PC-9 (cell line): ENCODE data around the gene PRR32. TPM values are rescaled to one million over a fixed set of nuclear protein-coding genes. Genes with fewer than 3 reads are reported as not detected.

Experiments used
- Bru-seq: library from RNA; stranded (reverse); fragments of 400-500 nt; gene quantifications from one replicate; lab custom pipeline; 2021; lab: Mats Ljungman, UMichigan
- BruChase-seq, 2 experiments: library from RNA; stranded (reverse); fragments of 400-500 nt; gene quantifications; one replicate each; lab custom pipeline; 2021; lab: Mats Ljungman, UMichigan
- BruUV-seq: library from RNA; stranded (reverse); fragments of 400-500 nt; replicated peaks from 2 replicates; lab custom pipeline; 2021; lab: Mats Ljungman, UMichigan
- CTCF ChIA-PET: fragments of 300-600 bp; sonication (Branson Sonifier 250); formaldehyde crosslinking; loops from one replicate; lab custom pipeline; 2022; ENCODE audit warnings: antibody characterized with exemption; lab: Charles Lee
- POLR2A ChIA-PET: fragments of 300-600 bp; sonication (Branson Sonifier 250); formaldehyde crosslinking; loops from one replicate; lab custom pipeline; 2022; ENCODE audit warnings: antibody characterized with exemption; ENCODE audit not compliant: unreplicated experiment; lab: Charles Lee
- DNase-seq, 2 experiments: peaks; one replicate each; pipeline versions ENCODE4 v3.0.0 to v3.0.0-alpha.2; 2015 to 2022; ENCODE audit warnings: mixed read lengths in 1 of 2
- H2AFZ ChIP-seq: fragments of 200-600 bp; sonication (generic); 2 replicates; pipeline ENCODE4 v1.8.1; 2017; ENCODE audit warnings: antibody characterized with exemption
- H3F3A ChIP-seq: fragments of 200-600 bp; sonication (generic); 2 replicates; pipeline ENCODE4 v1.8.1; 2017; ENCODE audit warnings: antibody characterized with exemption, mild to moderate bottlenecking, low read depth; ENCODE audit not compliant: insufficient read depth
- H3K27ac ChIP-seq: fragments of 200-600 bp; sonication (generic); 2 replicates; pipeline ENCODE4 v1.6.1; 2016; ENCODE audit warnings: mixed run types
- H3K27me3 ChIP-seq: fragments of 200-600 bp; sonication (generic); 2 replicates; pipeline ENCODE4 v1.6.1; 2016; ENCODE audit warnings: low read depth, mixed run types; ENCODE audit not compliant: insufficient read depth
- H3K36me3 ChIP-seq: fragments of 200-600 bp; sonication (generic); 2 replicates; pipeline ENCODE4 v1.6.1; 2016; ENCODE audit warnings: low read depth, mixed run types
- H3K4me1 ChIP-seq: fragments of 200-600 bp; sonication (generic); replicated peaks from 2 replicates; pipeline ENCODE4 v1.6.1; 2016; ENCODE audit warnings: mixed run types; ENCODE audit not compliant: insufficient read depth
- H3K4me2 ChIP-seq: fragments of 200-600 bp; sonication (generic); 2 replicates; pipeline ENCODE4 v1.6.1; 2017; ENCODE audit warnings: mixed run types
- H3K4me3 ChIP-seq: fragments of 200-600 bp; sonication (generic); 2 replicates; pipeline ENCODE4 v1.6.1; 2016; ENCODE audit warnings: mixed run types
- H3K79me2 ChIP-seq: fragments of 200-600 bp; sonication (generic); 2 replicates; pipeline ENCODE4 v1.6.1; 2017; ENCODE audit warnings: low read depth, mixed run types
- H3K9me2 ChIP-seq: fragments of 200-600 bp; sonication (generic); 2 replicates; pipeline ENCODE4 v1.8.1; 2017; ENCODE audit warnings: mild to moderate bottlenecking; ENCODE audit not compliant: insufficient read depth
- H3K9me3 ChIP-seq: fragments of 200-600 bp; sonication (generic); 2 replicates; pipeline ENCODE4 v1.8.1; 2016; ENCODE audit warnings: low read depth; ENCODE audit not compliant: insufficient read depth
- H4K20me1 ChIP-seq: fragments of 200-600 bp; sonication (generic); 2 replicates; pipeline ENCODE4 v1.8.1; 2017; ENCODE audit not compliant: insufficient read depth
- CTCF ChIP-seq: fragments of 200-600 bp; sonication (generic); conservative IDR thresholded peaks from 2 replicates; pipeline ENCODE4 v1.6.1; 2017; ENCODE audit warnings: mixed run types, antibody characterized with exemption, mild to moderate bottlenecking, moderate library complexity
- EZH2 ChIP-seq: fragments of 200-600 bp; sonication (generic); IDR thresholded peaks from 2 replicates; pipeline ENCODE4 v1.8.0; 2017; ENCODE audit warnings: antibody characterized with exemption, low read depth
- intact Hi-C: fragments of 100-400 bp; cut with micrococcal nuclease; formaldehyde crosslinking; loops from one replicate; pipeline ENCODE4 v1.10.0; 2022; ENCODE audit not compliant: unreplicated experiment
- long read RNA-seq: library from polyadenylated mRNA; stranded (forward); transcript quantifications from one replicate; pipeline ENCODE4 v2.0.0, GENCODE V29; 2022
- total RNA-seq: library from RNA; stranded (reverse); gene quantifications from 2 replicates; pipeline ENCODE4 v1.2.3, GENCODE V29; 2021

Gene PRR32
- not detected in 2 replicates for total RNA-seq
- not detected for Bru-seq, nascent RNA
- BruChase-seq, experiment 1, labeled RNA remaining after a 2-hour chase, result not detected
- not detected for BruChase-seq, experiment 2, labeled RNA remaining after a 6-hour chase
- long read RNA-seq, result 0 reads

GRCh38 chrX:126819429-126819828 lies at the start of gene PRR32:
Gene PRR32, plus strand, starts transcription at chrX:126819729. Its CDS starts 115 bp downstream, at chrX:126819844.
- H3K27me3 ChIP-seq, result no peaks in the 10 kb centered on the region
- H3F3A ChIP-seq, result no peaks in the 10 kb centered on the region
- H3K36me3 ChIP-seq, result no peaks in the 10 kb centered on the region
- H3K4me2 ChIP-seq, result no peak within 1 kb of the TSS
- intact Hi-C loops, result no loop called here
- H3K9me2 ChIP-seq, result no peaks in the 10 kb centered on the region
- H2AFZ ChIP-seq, result no peak within 1 kb of the TSS
- H3K27ac ChIP-seq, result no peak within 1 kb of the TSS
- no peaks in the 10 kb centered on the region for H3K4me1 ChIP-seq
- no peak for DNase-seq
- TF ChIP-seq EZH2 (no peak), CTCF (no peak)
- BruUV-seq, result no TSS peak
- CTCF ChIA-PET, result no interaction called here
- no peaks in the 10 kb centered on the region for H3K9me3 ChIP-seq
- POLR2A ChIA-PET, result no interaction called here
- no peak within 1 kb of the TSS for H3K4me3 ChIP-seq
- no peaks in the 10 kb centered on the region for H3K79me2 ChIP-seq
- no peaks in the 10 kb centered on the region for H4K20me1 ChIP-seq

GRCh38 chrX:126770179-126770578 lies 49.4 kb upstream of the PRR32 start:
- peak in 1 of 2 experiments; percentile 11 for DNase-seq
- no peak overlapping the region for H3K4me3 ChIP-seq
- no peak overlapping the region for H3K4me2 ChIP-seq
- H3K4me1 ChIP-seq, result no peaks in the 10 kb centered on the region
- H3K9me2 ChIP-seq, result no peaks in the 10 kb centered on the region
- TF ChIP-seq EZH2 (no peak), CTCF (peak; percentile 95)
- H3F3A ChIP-seq, result no peaks in the 10 kb centered on the region
- ChIA-PET CTCF (no interaction called here), POLR2A (no interaction called here)
- no peaks in the 10 kb centered on the region for H3K27me3 ChIP-seq
- H4K20me1 ChIP-seq, result no peaks in the 10 kb centered on the region
- H3K9me3 ChIP-seq, result no peaks in the 10 kb centered on the region
- no peak overlapping the region for H3K27ac ChIP-seq
- BruUV-seq, result no TSS peak
- no peak overlapping the region for H2AFZ ChIP-seq
- no peaks in the 10 kb centered on the region for H3K36me3 ChIP-seq
- H3K79me2 ChIP-seq, result no peaks in the 10 kb centered on the region
- intact Hi-C loops, result no loop called here

GRCh38 chrX:126785539-126785938 lies 34.0 kb upstream of the PRR32 start:
- ChIA-PET POLR2A (no interaction called here), CTCF (no interaction called here)
- Histone ChIP-seq H3K4me2 (no peak overlapping the region), H2AFZ (no peak overlapping the region), H3K27ac (no peak overlapping the region), H3K4me1 (no peaks in the 10 kb centered on the region), H3K9me3 (no peaks in the 10 kb centered on the region), H3K27me3 (no peaks in the 10 kb centered on the region), H3K9me2 (no peaks in the 10 kb centered on the region), H4K20me1 (no peaks in the 10 kb centered on the region), H3K36me3 (no peaks in the 10 kb centered on the region), H3K79me2 (no peaks in the 10 kb centered on the region), H3F3A (no peaks in the 10 kb centered on the region), H3K4me3 (no peak overlapping the region)
- DNase-seq, result no peak
- TF ChIP-seq EZH2, result no peak
- no peak for TF ChIP-seq CTCF
- intact Hi-C loops, result no loop called here
- no TSS peak for BruUV-seq
